Fibroblast of lung (primary cell): ENCODE measurements around the gene ACLY.

Experiments
- CTCF ChIP-seq, 2 donors: IDR thresholded peaks in 1 of 2; conservative IDR thresholded peaks in 1 of 2; 1 replicate in 1 of 2; 2 replicates in 1 of 2; pipeline ENCODE4 v1.5.1; 2011 to 2012; ENCODE audit warnings: low read length in 2 of 2, control low read depth in 1 of 2, inconsistent platforms in 1 of 2, low read depth in 1 of 2, mild to moderate bottlenecking in 1 of 2
- EZH2 ChIP-seq: IDR thresholded peaks from 2 replicates; pipeline ENCODE4 v1.5.1; 2012; ENCODE audit warnings: low read length, control low read depth, mild to moderate bottlenecking; ENCODE audit errors: missing control alignments

GRCh38 chr17:41925991-41926590 lies 7.3 kb upstream of the ACLY start:
- TF ChIP-seq CTCF (conservative IDR thresholded peaks at IDR 0.05 in 1 of 2, IDR thresholded peaks at IDR 0.05 in 1 of 2; ENCODE audit: low read depth in 1 of 2, low read length in 2 of 2) (no peak), EZH2 (no peak)
